Omental fat pad (tissue), 4 donors: Measurements from ENCODE around the gene ISG20L2. TPM values are rescaled to one million over a fixed set of nuclear protein-coding genes. Genes with fewer than 3 reads are reported as not detected.
"Not testable (repeated sequence)": the region's sequence is repeated elsewhere in the genome, so short reads cannot be mapped to it uniquely, and the experiment has no call there.

Experiments
- ATAC-seq: fragments of 150-250 bp; one replicate; pipeline ENCODE4 v1.9.1; 2016; ENCODE audit warnings: mild to moderate bottlenecking, moderate library complexity; ENCODE audit not compliant: low FRiP score
- DNase-seq: peaks from one replicate; pipeline ENCODE4 v3.0.0-alpha.2; 2019; ENCODE audit warnings: low spot score
- CTCF ChIP-seq, 3 donors: fragments of 450-650 bp; IDR thresholded peaks; one replicate each; pipeline ENCODE4 v1.5.1; 2016 to 2017; ENCODE audit warnings: antibody characterized with exemption in 3 of 3, mild to moderate bottlenecking in 3 of 3, moderate library complexity in 2 of 3
- total RNA-seq, 4 donors: library from RNA; depleted of rRNA; stranded (reverse); fragments of >200 nt; gene quantifications; one replicate each; pipeline ENCODE4 v1.1.0, GENCODE V29; 2016

ISG20L2 gene
- total RNA-seq, 4 donors from 2014 or later, result 19.8 to 34.1 (median 28.2) TPM

DNA sequence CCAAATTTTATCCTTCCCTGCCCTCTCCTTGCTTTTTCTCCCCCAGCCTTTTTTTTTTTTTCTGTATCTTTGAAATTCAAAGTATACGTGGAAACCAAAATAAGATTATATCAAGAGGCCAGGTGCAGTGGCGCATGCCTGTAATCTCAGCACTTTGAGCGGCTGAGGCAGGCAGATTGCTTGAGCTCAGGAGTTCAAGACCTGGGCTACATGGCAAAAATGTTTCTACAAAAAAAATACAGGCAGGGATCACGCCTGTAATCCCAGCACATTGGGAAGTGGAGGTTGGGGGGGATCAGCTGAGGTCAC, 32.2 kb upstream of the ISG20L2 start:
- no peak for DNase-seq
- no peak for TF ChIP-seq CTCF (IDR thresholded peaks at IDR 0.05)
- no peak for ATAC-seq

- no peak for TF ChIP-seq CTCF (IDR thresholded peaks at IDR 0.05)
- DNase-seq (no peak), ATAC-seq (no peak)
Measured at GRCh38 chr1:156760092-156760795, 31.7 kb upstream of the ISG20L2 start.

DNA sequence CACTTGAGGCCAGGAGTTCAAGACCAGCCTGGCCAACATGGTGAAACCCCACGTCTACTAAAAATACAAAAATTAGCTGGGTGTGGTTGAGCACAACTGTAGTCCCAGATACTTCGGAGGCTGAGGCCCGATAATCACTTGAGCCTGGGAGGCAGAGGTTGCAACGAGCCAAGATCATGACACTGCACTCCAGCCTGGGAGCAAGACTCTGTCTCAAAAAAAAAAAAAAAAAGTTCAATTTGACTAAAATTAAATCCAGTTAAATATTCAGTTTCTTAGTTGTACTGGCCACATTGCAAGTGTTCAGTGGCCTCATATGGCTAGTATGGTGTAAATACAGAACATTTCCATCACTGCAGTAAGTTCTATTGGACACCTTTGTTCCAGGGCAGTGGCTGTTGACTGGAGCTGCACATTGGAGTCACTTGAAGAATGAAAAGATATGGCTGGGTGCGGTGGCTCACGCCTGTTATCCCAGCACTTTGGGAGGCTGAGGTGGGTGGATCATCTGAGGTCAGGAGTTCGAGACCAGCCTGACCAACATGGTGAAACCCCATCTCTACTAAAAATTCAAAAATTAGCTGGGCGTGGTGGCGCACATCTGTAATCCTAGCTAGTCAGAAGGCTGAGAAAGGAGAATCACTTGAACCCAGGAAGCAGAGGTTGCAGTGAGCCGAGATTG, 29.1 kb upstream of the ISG20L2 start:
- DNase-seq, ATAC-seq: not testable (repeated sequence)

DNA sequence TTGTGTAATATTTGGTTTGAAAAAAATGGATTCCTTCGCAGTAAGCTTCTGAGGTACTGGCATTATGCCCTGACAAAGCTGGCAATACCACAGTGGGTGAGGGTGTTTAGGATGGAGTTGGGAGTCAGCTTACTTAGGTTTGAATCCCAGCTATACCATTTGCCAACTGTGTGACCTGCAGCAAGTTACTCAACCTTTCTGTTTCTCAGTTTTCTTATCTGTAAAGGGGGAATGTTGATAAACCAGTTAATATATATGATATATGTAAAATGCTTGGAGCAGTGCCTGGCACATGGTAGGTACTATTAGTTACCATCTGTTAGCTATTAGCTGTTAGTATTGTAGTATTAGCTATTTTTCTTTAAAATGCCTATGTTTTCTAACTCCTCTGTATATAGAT, 27.8 kb upstream of the ISG20L2 start:
- TF ChIP-seq CTCF (IDR thresholded peaks at IDR 0.05), result no peak
- DNase-seq, result no peak
- no peak for ATAC-seq

- no peak for ATAC-seq
- no peak for DNase-seq
- TF ChIP-seq CTCF (IDR thresholded peaks at IDR 0.05), result no peak
Measured at GRCh38 chr1:156755527-156755950, 27.0 kb upstream of the ISG20L2 start.

DNA sequence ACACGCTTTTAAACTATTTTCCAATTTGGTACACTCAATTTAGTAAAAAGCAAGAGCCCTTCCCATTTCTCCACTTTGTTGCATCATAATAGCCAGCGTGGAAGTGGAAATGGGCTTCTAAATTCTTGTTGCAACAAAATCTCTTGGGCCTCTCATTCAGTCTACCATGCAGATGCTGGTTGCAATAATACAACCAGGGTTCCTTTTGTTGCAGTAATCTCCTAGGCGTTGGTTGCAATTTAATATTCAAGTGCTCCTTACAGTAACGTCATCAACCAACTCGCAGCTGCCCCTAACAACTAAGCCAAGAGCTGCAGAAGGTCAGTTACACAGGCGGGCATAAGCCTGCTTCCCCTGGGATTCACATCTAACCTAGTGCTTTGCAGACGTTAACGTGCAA, 25.7 kb upstream of the ISG20L2 start:
- ATAC-seq, result no peak
- DNase-seq, result no peak
- TF ChIP-seq CTCF (IDR thresholded peaks at IDR 0.05), result no peak

GRCh38 chr1:156752843-156753482, 24.4 kb upstream of the ISG20L2 start:
- DNase-seq, result no peak
- ATAC-seq, result no peak
- no peak for TF ChIP-seq CTCF (IDR thresholded peaks at IDR 0.05)
